Cortex of kidney (tissue), 1 donor: ENCODE results near the gene PRRC2C.
"Not testable (repeated sequence)": the region's sequence is repeated elsewhere in the genome, so short reads cannot be mapped to it uniquely, and the experiment has no call there.

Experiments used
- DNase-seq: peaks from one replicate; lab custom pipeline; 2025; lab: John Stamatoyannopoulos, UW

PRRC2C gene

GRCh38 chr1:171585715-171586114, 100.4 kb downstream of the PRRC2C start:
- DNase-seq, result no peak

GRCh38 chr1:171588230-171588629, 102.9 kb downstream of the PRRC2C start:
- no peak for DNase-seq

- DNase-seq, result no peak
Measured at GRCh38 chr1:171590022-171590421, 104.7 kb downstream of the PRRC2C start.

- no peak for DNase-seq
Measured at GRCh38 chr1:171595324-171595723, 110.0 kb downstream of the PRRC2C start.

GRCh38 chr1:171596119-171596518, 110.8 kb downstream of the PRRC2C start:
- no peak for DNase-seq

- no peak for DNase-seq
Measured at GRCh38 chr1:171596705-171597104, 111.4 kb downstream of the PRRC2C start.

- DNase-seq, result no peak
Measured at GRCh38 chr1:171597203-171597602, 111.9 kb downstream of the PRRC2C start.

GRCh38 chr1:171600310-171600709, 115.0 kb downstream of the PRRC2C start:
- not testable (repeated sequence) for DNase-seq

- no peak for DNase-seq
Measured at GRCh38 chr1:171600862-171601261, 115.5 kb downstream of the PRRC2C start.

GRCh38 chr1:171603042-171603441, 117.7 kb downstream of the PRRC2C start:
- DNase-seq, result not testable (repeated sequence)

GRCh38 chr1:171606402-171606941, 121.1 kb downstream of the PRRC2C start:
- DNase-seq, result no peak

GRCh38 chr1:171610385-171610784, 125.1 kb downstream of the PRRC2C start:
- no peak for DNase-seq

GRCh38 chr1:171611306-171611705, 126.0 kb downstream of the PRRC2C start:
- no peak for DNase-seq

GRCh38 chr1:171613282-171613681, 128.0 kb downstream of the PRRC2C start:
- no peak for DNase-seq

GRCh38 chr1:171615122-171615906, 130.0 kb downstream of the PRRC2C start:
- DNase-seq, result not testable (repeated sequence)

GRCh38 chr1:171616586-171616985, 131.3 kb downstream of the PRRC2C start:
- no peak for DNase-seq

- no peak for DNase-seq
Measured at GRCh38 chr1:171622152-171622462, 136.8 kb downstream of the PRRC2C start, which contains the start of gene MYOCOS. Gene MYOCOS, plus strand, starts transcription at chr1:171622243. Its CDS starts 1,641 bp downstream, at chr1:171623884.

GRCh38 chr1:171623651-171624331, 138.5 kb downstream of the PRRC2C start:
- no peak for DNase-seq

- no peak for DNase-seq
Measured at GRCh38 chr1:171625225-171625624, 139.9 kb downstream of the PRRC2C start.

- DNase-seq, result no peak
Measured at GRCh38 chr1:171627020-171627419, 141.7 kb downstream of the PRRC2C start.

GRCh38 chr1:171628225-171628624, 142.9 kb downstream of the PRRC2C start:
- no peak for DNase-seq

GRCh38 chr1:171635661-171636060, 150.3 kb downstream of the PRRC2C start:
- DNase-seq, result no peak

GRCh38 chr1:171636141-171636540, 150.8 kb downstream of the PRRC2C start:
- DNase-seq, result no peak
